Endothelial cell of umbilical vein (primary cell): ENCODE results near the gene SMG5. TPM values are rescaled to one million over a fixed set of nuclear protein-coding genes. Genes with fewer than 3 reads are reported as not detected.

Source experiments
- BruUV-seq: library from RNA; stranded (reverse); fragments of 400-500 nt; replicated peaks from 2 replicates; lab custom pipeline; 2021; lab: Mats Ljungman, UMichigan
- CTCF ChIA-PET: fragments of 300-600, 350-600 bp; sonication (Branson Sonifier 250); formaldehyde crosslinking; loops from one replicate; lab custom pipeline; 2021; ENCODE audit warnings: antibody characterized with exemption, inconsistent platforms; lab: Charles Lee
- POLR2A ChIA-PET: fragments of 300-600, 350-600 bp; sonication (Branson Sonifier 250); formaldehyde crosslinking; loops from one replicate; lab custom pipeline; 2021; ENCODE audit warnings: antibody characterized with exemption, inconsistent platforms; lab: Charles Lee
- DNase-seq: peaks from one replicate; pipeline ENCODE4 v3.0.0-alpha.2; 2011; ENCODE audit warnings: low read depth, low spot score
- FAIRE-seq: peaks from 2 replicates; lab custom pipeline; 2011; peaks lifted over from hg19 to GRCh38; lab: Jason Lieb, UNC
- H2AFZ ChIP-seq: 2 replicates; pipeline ENCODE4 v1.6.0; 2012; ENCODE audit warnings: low read depth, low read length, control low read depth, inconsistent platforms
- H3K27ac ChIP-seq: 2 replicates; pipeline ENCODE4 v1.5.1; 2011; ENCODE audit warnings: low read depth, mild to moderate bottlenecking, control low read depth, low read length, moderate library complexity; ENCODE audit not compliant: insufficient read depth
- H3K27me3 ChIP-seq, 2 experiments: 2 replicates each; pipeline versions ENCODE4 v1.6.0 to v1.6.1; 2011; ENCODE audit warnings: low read length in 2 of 2, mixed read lengths in 1 of 2; ENCODE audit not compliant: control insufficient read depth in 2 of 2, insufficient read depth in 2 of 2
- H3K36me3 ChIP-seq, 2 experiments: 2 replicates in 1 of 2; 3 replicates in 1 of 2; pipeline ENCODE4 v1.5.1; 2011; ENCODE audit warnings: low read length in 2 of 2, mild to moderate bottlenecking in 1 of 2, moderate library complexity in 1 of 2; ENCODE audit not compliant: control insufficient read depth in 2 of 2, insufficient read depth in 2 of 2; ENCODE audit errors: extremely low read depth in 1 of 2
- H3K4me1 ChIP-seq: 3 replicates; pipeline ENCODE4 v1.5.1; 2011; ENCODE audit warnings: mild to moderate bottlenecking, low read length; ENCODE audit not compliant: control insufficient read depth, insufficient read depth; ENCODE audit errors: extremely low read depth
- H3K4me2 ChIP-seq: 2 replicates; pipeline ENCODE4 v1.6.1; 2011; ENCODE audit warnings: low read length, control low read depth, mixed read lengths; ENCODE audit not compliant: insufficient read depth
- H3K4me3 ChIP-seq, 3 experiments: fragments of 200-600 bp in 1 of 3; sonication (generic), shearing (Covaris generic) in 1 of 3; replicated peaks in 1 of 3; 2 replicates each; pipeline ENCODE4 v1.5.1; 2011 to 2016; ENCODE audit warnings: control low read depth in 3 of 3, low read length in 3 of 3, mild to moderate bottlenecking in 2 of 3, inconsistent platforms in 1 of 3, low read depth in 1 of 3, moderate library complexity in 1 of 3; ENCODE audit not compliant: insufficient read depth in 1 of 3
- H3K79me2 ChIP-seq: 2 replicates; pipeline ENCODE4 v1.6.0; 2012; ENCODE audit warnings: low read length, inconsistent platforms; ENCODE audit not compliant: control insufficient read depth, insufficient read depth
- H3K9ac ChIP-seq: replicated peaks from 2 replicates; pipeline ENCODE3; 2011; ENCODE audit warnings: low read length, control low read depth; ENCODE audit not compliant: insufficient read depth; ENCODE audit errors: extremely low read depth
- H3K9me1 ChIP-seq: replicated peaks from 3 replicates; pipeline ENCODE4 v1.6.0; 2011; ENCODE audit warnings: mild to moderate bottlenecking, low read length; ENCODE audit not compliant: control insufficient read depth, insufficient read depth; ENCODE audit errors: extremely low read depth
- H3K9me3 ChIP-seq: replicated peaks from 2 replicates; pipeline ENCODE4 v1.5.1; 2012; ENCODE audit warnings: low read length, inconsistent platforms; ENCODE audit not compliant: control insufficient read depth, insufficient read depth
- H4K20me1 ChIP-seq: replicated peaks from 2 replicates; pipeline ENCODE3; 2011; ENCODE audit warnings: mild to moderate bottlenecking, low read length; ENCODE audit not compliant: control insufficient read depth, insufficient read depth; ENCODE audit errors: extremely low read depth
- CTCF ChIP-seq, 2 donors: IDR thresholded peaks; 1 replicate in 1 of 2; 2 replicates in 1 of 2; pipeline ENCODE4 v1.5.1; 2011; ENCODE audit warnings: low read length in 2 of 2, mild to moderate bottlenecking in 2 of 2, moderate library complexity in 2 of 2, control low read depth in 1 of 2, inconsistent platforms in 1 of 2, low read depth in 1 of 2; ENCODE audit not compliant: insufficient read depth in 1 of 2; ENCODE audit errors: extremely low read depth in 1 of 2
- EZH2 ChIP-seq: IDR thresholded peaks from 2 replicates; pipeline ENCODE4 v1.6.1; 2012; ENCODE audit warnings: borderline replicate concordance, low read depth, mild to moderate bottlenecking, moderate library complexity, low read length, inconsistent platforms; ENCODE audit not compliant: severe bottlenecking
- FOS ChIP-seq: IDR thresholded peaks from 2 replicates; pipeline ENCODE4 v1.6.1; 2011; ENCODE audit warnings: mild to moderate bottlenecking, low read length, moderate library complexity, borderline replicate concordance; ENCODE audit not compliant: insufficient read depth
- JUN ChIP-seq: IDR thresholded peaks from 2 replicates; pipeline ENCODE4 v1.6.1; 2011; ENCODE audit warnings: borderline replicate concordance, low read depth; ENCODE audit not compliant: insufficient read length, insufficient read depth
- MAX ChIP-seq: IDR thresholded peaks from 2 replicates; pipeline ENCODE4 v1.6.1; 2011; ENCODE audit not compliant: insufficient read depth, insufficient read length
- MYC ChIP-seq: IDR thresholded peaks from one replicate; pipeline ENCODE4 v1.6.1; 2011; ENCODE audit warnings: mild to moderate bottlenecking, low read depth, low read length
- POLR2A ChIP-seq: IDR thresholded peaks from 2 replicates; pipeline ENCODE4 v1.6.1; 2012; ENCODE audit warnings: low read depth, mild to moderate bottlenecking, control low read depth, low read length
- POLR2AphosphoS5 ChIP-seq: IDR thresholded peaks from 2 replicates; pipeline ENCODE4 v1.6.1; 2012; ENCODE audit warnings: low read depth, mild to moderate bottlenecking, control low read depth, low read length, moderate library complexity; ENCODE audit not compliant: insufficient read depth
- dilution Hi-C: fragments of 300-500 bp; cut with MboI; formaldehyde crosslinking; loops from one replicate; pipeline ENCODE4 v1.15.0; 2019; ENCODE audit warnings: low sequenced_read_pairs; ENCODE audit not compliant: extremely low pct_ligation_motif_present
- intact Hi-C: fragments of 100-400 bp; cut with micrococcal nuclease; formaldehyde crosslinking; loops from one replicate; pipeline ENCODE4 v1.10.0; 2022
- polyA plus RNA-seq, 4 experiments: library from polyadenylated mRNA; depleted of rRNA in 3 of 4; stranded (reverse) in 3 of 4; unstranded in 1 of 4; fragments of >200 nt; gene quantifications; 2 replicates each; pipeline versions ENCODE4 v1.2.1 to v1.2.3, GENCODE V29; 2011 to 2012; ENCODE audit warnings: missing spikeins in 1 of 4
- total RNA-seq: library from RNA; stranded (reverse); gene quantifications from 2 replicates; pipeline ENCODE4 v1.2.3, GENCODE V29; 2021

SMG5 gene
- total and polyA plus RNA-seq, 2 donors (not counting 3 experiments of a cell fraction or from before 2014, with no cell fraction given): 37.4 to 82.6 TPM

GRCh38 chr1:156211243-156211642 is 71.4 kb downstream of the SMG5 start:
- Histone ChIP-seq H3K4me3 (no peak overlapping the region), H3K36me3 (peaks cover 0 to 15% of the 10 kb centered on the region in 2 experiments), H3K27ac (no peak overlapping the region), H3K79me2 (peaks cover 6% of the 10 kb centered on the region), H3K27me3 (no peaks in the 10 kb centered on the region), H3K4me1 (peaks cover 6% of the 10 kb centered on the region), H3K9ac (no peak overlapping the region), H3K9me3 (no peaks in the 10 kb centered on the region), H4K20me1 (no peaks in the 10 kb centered on the region), H3K4me2 (no peak overlapping the region), H3K9me1 (no peaks in the 10 kb centered on the region), H2AFZ (no peak overlapping the region)
- ChIA-PET CTCF (interaction anchor here (0.6 to 1.0 kb wide), 2 partner anchors 14 to 52 kb away, joined by 3 to 5 read pairs; no protein-coding TSS in a partner anchor), POLR2A (interaction anchor here (1.1 kb wide), 1 partner anchor 18 kb away, joined by 3 read pairs; the partner anchor contains the start of gene SLC25A44)
- no peak for TF ChIP-seq POLR2A
- no peak for TF ChIP-seq JUN
- TF ChIP-seq POLR2AphosphoS5: no peak
- no peak for TF ChIP-seq CTCF (IDR thresholded peaks at IDR 0.05; ENCODE audit: extremely low read depth in 1 of 2, insufficient read depth in 1 of 2, low read depth in 1 of 2, low read length in 2 of 2)
- no peak for TF ChIP-seq FOS
- no peak for TF ChIP-seq MAX
- no peak for TF ChIP-seq EZH2
- no peak for TF ChIP-seq MYC
- dilution Hi-C loops: no loop called here
- no TSS peak for BruUV-seq
- no peak for DNase-seq
- no peak for FAIRE-seq
- intact Hi-C loops: loop anchor here (5.0 kb wide), 1 partner anchor 109 kb away; no protein-coding TSS in a partner anchor
